Nephron (organoid): ENCODE data around the gene PKD1L1.
A peak's percentile ranks its signal among the peaks of the same experiment; 100 is the strongest.

Source experiments
- H3K27ac Mint-ChIP-seq, 3 experiments: 2 replicates each; pipeline ENCODE4 v1.8.0; 2020; ENCODE audit warnings: mixed read lengths in 3 of 3, mild to moderate bottlenecking in 2 of 3, moderate library complexity in 1 of 3
- H3K27me3 Mint-ChIP-seq: 2 replicates; pipeline ENCODE4 v1.8.0; 2021; ENCODE audit warnings: low read depth, mild to moderate bottlenecking, moderate library complexity, mixed read lengths
- H3K36me3 Mint-ChIP-seq: 2 replicates; pipeline ENCODE4 v1.8.0; 2020; ENCODE audit warnings: low read depth, mixed read lengths
- H3K4me1 Mint-ChIP-seq: 2 replicates; pipeline ENCODE4 v1.8.0; 2020; ENCODE audit warnings: mixed read lengths
- H3K4me3 Mint-ChIP-seq, 3 experiments: 2 replicates each; pipeline ENCODE4 v1.8.0; 2020; ENCODE audit warnings: mild to moderate bottlenecking in 3 of 3, mixed read lengths in 3 of 3, moderate library complexity in 2 of 3
- H3K9me3 Mint-ChIP-seq: 2 replicates; pipeline ENCODE4 v1.8.0; 2020; ENCODE audit warnings: mixed read lengths
- CTCF ChIP-seq, 3 experiments: fragments of 200-600 bp; sonication (generic); IDR thresholded peaks; one replicate each; pipeline ENCODE4 v1.5.0; 2021; ENCODE audit warnings: antibody characterized with exemption in 3 of 3; ENCODE audit not compliant: unreplicated experiment in 3 of 3

The PKD1L1 gene

GRCh38 chr7:47786557-47787248 is 161.6 kb downstream of the PKD1L1 start:
- Mint-ChIP-seq H3K27me3 (no peaks in the 10 kb centered on the region), H3K36me3 (peaks cover 3% of the 10 kb centered on the region), H3K27ac (peak overlapping the region; percentile 67 to 90 (median 81)), H3K4me1 (peaks cover 50% of the 10 kb centered on the region), H3K9me3 (no peaks in the 10 kb centered on the region), H3K4me3 (no peak overlapping the region)
- no peak for TF ChIP-seq CTCF (IDR thresholded peaks at IDR 0.05; ENCODE audit: unreplicated experiment in 3 of 3)

GRCh38 chr7:47785923-47786556 is 162.2 kb downstream of the PKD1L1 start:
- H3K36me3 Mint-ChIP-seq = peaks cover 5% of the 10 kb centered on the region
- no peaks in the 10 kb centered on the region for H3K9me3 Mint-ChIP-seq
- H3K4me1 Mint-ChIP-seq = peaks cover 53% of the 10 kb centered on the region
- no peaks in the 10 kb centered on the region for H3K27me3 Mint-ChIP-seq
- peak overlapping the region in 1 of 3 experiments; percentile 16 for H3K4me3 Mint-ChIP-seq
- H3K27ac Mint-ChIP-seq = peak overlapping the region; percentile 67 to 90 (median 81)
- TF ChIP-seq CTCF (IDR thresholded peaks at IDR 0.05; ENCODE audit: unreplicated experiment in 3 of 3) = no peak

- H3K36me3 Mint-ChIP-seq = peaks cover 5% of the 10 kb centered on the region
- H3K4me1 Mint-ChIP-seq = peaks cover 63% of the 10 kb centered on the region
- H3K27me3 Mint-ChIP-seq = no peaks in the 10 kb centered on the region
- H3K4me3 Mint-ChIP-seq = peak overlapping the region in 1 of 3 experiments; percentile 10
- TF ChIP-seq CTCF (IDR thresholded peaks at IDR 0.05; ENCODE audit: unreplicated experiment in 3 of 3) = no peak
- H3K9me3 Mint-ChIP-seq = no peaks in the 10 kb centered on the region
- peak overlapping the region; percentile 61 to 90 (median 87) for H3K27ac Mint-ChIP-seq
Measured at GRCh38 chr7:47783456-47784223, 164.6 kb downstream of the PKD1L1 start.

- no peak for TF ChIP-seq CTCF (IDR thresholded peaks at IDR 0.05; ENCODE audit: unreplicated experiment in 3 of 3)
- no peaks in the 10 kb centered on the region for H3K9me3 Mint-ChIP-seq
- H3K27ac Mint-ChIP-seq = peak overlapping the region; percentile 36 to 90 (median 63)
- peaks cover 63% of the 10 kb centered on the region for H3K4me1 Mint-ChIP-seq
- H3K36me3 Mint-ChIP-seq = peaks cover 5% of the 10 kb centered on the region
- H3K27me3 Mint-ChIP-seq = peaks cover 2% of the 10 kb centered on the region
- no peak overlapping the region for H3K4me3 Mint-ChIP-seq
Measured at GRCh38 chr7:47782792-47783191, 165.5 kb downstream of the PKD1L1 start.

- Mint-ChIP-seq H3K4me1 (peaks cover 59% of the 10 kb centered on the region), H3K27ac (peak overlapping the region; percentile 36 to 90 (median 63)), H3K9me3 (no peaks in the 10 kb centered on the region), H3K4me3 (no peak overlapping the region), H3K27me3 (peaks cover 4% of the 10 kb centered on the region), H3K36me3 (peaks cover 5% of the 10 kb centered on the region)
- no peak for TF ChIP-seq CTCF (IDR thresholded peaks at IDR 0.05; ENCODE audit: unreplicated experiment in 3 of 3)
Measured at GRCh38 chr7:47782022-47782421, 166.2 kb downstream of the PKD1L1 start.
